Ovary (tissue), 9 donors: ENCODE results near the gene NHP2. TPM values are rescaled to one million over a fixed set of nuclear protein-coding genes. Genes with fewer than 3 reads are reported as not detected.
A peak's percentile ranks its signal among the peaks of the same experiment; 100 is the strongest.

Source experiments
- DNase-seq, 5 donors: peaks; one replicate each; pipeline ENCODE4 v3.0.0-alpha.2; 2019 to 2020
- H3K27ac ChIP-seq, 2 donors: fragments of 200-600 bp; one replicate each; pipeline versions ENCODE4 v1.5.1 to v1.8.0; 2019 to 2022
- H3K27me3 ChIP-seq: fragments of 200-600 bp; one replicate; pipeline ENCODE4 v1.8.0; 2022
- H3K36me3 ChIP-seq: fragments of 200-600 bp; sonication (generic); one replicate; pipeline ENCODE4 v1.5.1; 2019
- H3K4me1 ChIP-seq: one replicate; pipeline ENCODE4 v1.8.1; 2013; ENCODE audit warnings: mild to moderate bottlenecking, moderate library complexity; ENCODE audit not compliant: insufficient read depth
- H3K4me3 ChIP-seq: fragments of 200-600 bp; sonication (generic); one replicate; pipeline ENCODE4 v1.5.1; 2017
- H3K9me3 ChIP-seq, 2 donors: fragments of 200-600 bp in 1 of 2; sonication (generic) in 1 of 2; one replicate each; pipeline versions ENCODE4 v1.5.1 to v1.8.1; 2013 to 2019; ENCODE audit warnings: mild to moderate bottlenecking in 1 of 2, moderate library complexity in 1 of 2
- EP300 ChIP-seq: sonication (generic); formaldehyde crosslinking; IDR thresholded peaks from one replicate; pipeline ENCODE4 v1.6.1; 2017; ENCODE audit warnings: antibody characterized with exemption
- POLR2A ChIP-seq: fragments of 450-650 bp; IDR thresholded peaks from one replicate; pipeline ENCODE4 v1.6.1; 2017; ENCODE audit warnings: antibody characterized with exemption, mild to moderate bottlenecking, moderate library complexity
- WGBS, 3 donors: extraction: QIAGEN DNeasy Blood & Tissue Kit in 1 of 3; methylation state at CpG; one replicate each; pipeline versions ENCODE4 v1.1.5 to v1.1.7; 2013 to 2017; 5-methylcytosine and 5-hydroxymethylcytosine counted together
- intact Hi-C, 4 donors: fragments of 100-400 bp; cut with DNase I; formaldehyde crosslinking; loops; one replicate each; pipeline versions ENCODE4 v1.11.0 to v1.15.1; 2022 to 2023
- polyA plus RNA-seq, 2 donors: library from polyadenylated mRNA; stranded (reverse); fragments of 200-250 nt in 1 of 2; fragments of 350-450 nt in 1 of 2; fragmentation: Illumina TruSeq in 1 of 2; extraction: RNeasy Lipid Tissue Mini Kit (QIAGEN cat#74804) in 1 of 2; gene quantifications; one replicate each; pipeline ENCODE4 v1.2.3, GENCODE V29; 2013 to 2014
- total RNA-seq, 7 donors: library from RNA; depleted of rRNA in 2 of 7; stranded (reverse); fragments of >200 nt in 2 of 7; fragmentation: NEBNext Ultra II Directional in 3 of 7; extraction: Animal tissue kit (Norgen Biotek cat#: 25700) in 3 of 7; gene quantifications; one replicate each; pipeline versions ENCODE4 v1.1.0 to v1.2.4, GENCODE V29; 2016 to 2023
- TF ChIP-seq, protein P1 (sequence below), 3 donors: fragments of 450-650 bp in 2 of 3; fragments of 200-600 bp in 1 of 3; IDR thresholded peaks; one replicate each; pipeline versions ENCODE4 v1.5.1 to v1.8.0; 2016 to 2022; ENCODE audit warnings: antibody characterized with exemption in 3 of 3, mild to moderate bottlenecking in 1 of 3
- donor health status: DM: no; HTN: no; CAD: no; lungs with moderate emphysema.
- donor health status: DM: no; HTN: no; CAD: no.
- donor health status: Bipolar disorder and iron deficiency.
- donor health status: DM: yes; HTN: yes; CAD: no.
- donor health status: DM: no; HTN: no; CAD: no.
- donor health status: DM: yes; HTN: yes; CAD: no.

Gene NHP2
- total and polyA plus RNA-seq, 9 donors, result 50.1 to 174 (median 115) TPM

DNA sequence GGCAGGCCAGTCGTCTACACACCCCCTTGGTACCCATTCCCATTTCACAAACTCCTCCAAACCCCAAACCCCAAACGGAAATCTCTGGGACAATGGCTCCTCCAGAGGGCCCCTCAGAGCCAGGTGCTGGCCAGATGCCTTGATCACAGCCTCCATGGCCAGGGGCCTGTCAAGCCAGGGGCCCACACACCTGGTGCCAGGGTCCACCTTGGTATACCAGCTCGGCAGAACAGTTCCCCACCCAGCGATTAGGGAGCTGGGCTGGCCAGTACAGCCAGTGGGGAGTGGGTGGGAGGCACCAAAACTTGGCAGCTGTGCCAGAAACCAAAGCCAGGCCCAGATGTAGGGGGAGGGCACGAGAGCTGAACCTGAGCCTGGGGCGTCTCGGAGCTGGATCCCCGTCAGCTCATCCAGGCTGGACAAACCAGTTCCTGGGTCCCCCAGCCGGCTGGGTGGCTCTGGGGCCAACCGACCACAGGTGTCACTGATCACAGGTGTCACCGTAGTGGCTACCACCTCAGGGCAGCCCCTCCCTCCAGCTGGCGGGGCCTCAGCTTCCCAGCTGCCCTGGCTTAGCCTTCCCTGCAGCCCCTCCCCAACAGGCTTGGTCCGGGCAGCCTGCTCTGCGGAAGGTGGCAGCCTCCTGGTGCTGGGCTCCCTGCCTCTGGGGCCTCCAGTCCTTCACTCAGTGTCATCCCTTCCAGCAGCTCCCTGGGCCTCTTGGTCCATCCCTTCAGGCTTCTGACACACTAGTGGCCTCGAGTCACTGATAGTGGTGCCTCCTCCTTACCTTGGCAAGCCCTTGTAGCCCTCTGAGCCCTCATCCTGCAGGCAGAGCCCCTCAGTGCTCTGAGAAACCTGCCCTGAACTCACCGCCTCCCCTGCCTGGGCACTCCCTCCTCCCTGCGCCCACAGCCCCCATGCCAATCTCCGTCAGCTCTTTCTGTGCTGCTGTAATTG, 29.4 kb downstream of the NHP2 start:
- Histone ChIP-seq H3K4me3 (no peak overlapping the region), H3K36me3 (no peaks in the 10 kb centered on the region), H3K4me1 (peaks cover 2% of the 10 kb centered on the region), H3K27ac (no peak overlapping the region), H3K9me3 (no peaks in the 10 kb centered on the region), H3K27me3 (no peaks in the 10 kb centered on the region)
- TF ChIP-seq, protein P1, sequence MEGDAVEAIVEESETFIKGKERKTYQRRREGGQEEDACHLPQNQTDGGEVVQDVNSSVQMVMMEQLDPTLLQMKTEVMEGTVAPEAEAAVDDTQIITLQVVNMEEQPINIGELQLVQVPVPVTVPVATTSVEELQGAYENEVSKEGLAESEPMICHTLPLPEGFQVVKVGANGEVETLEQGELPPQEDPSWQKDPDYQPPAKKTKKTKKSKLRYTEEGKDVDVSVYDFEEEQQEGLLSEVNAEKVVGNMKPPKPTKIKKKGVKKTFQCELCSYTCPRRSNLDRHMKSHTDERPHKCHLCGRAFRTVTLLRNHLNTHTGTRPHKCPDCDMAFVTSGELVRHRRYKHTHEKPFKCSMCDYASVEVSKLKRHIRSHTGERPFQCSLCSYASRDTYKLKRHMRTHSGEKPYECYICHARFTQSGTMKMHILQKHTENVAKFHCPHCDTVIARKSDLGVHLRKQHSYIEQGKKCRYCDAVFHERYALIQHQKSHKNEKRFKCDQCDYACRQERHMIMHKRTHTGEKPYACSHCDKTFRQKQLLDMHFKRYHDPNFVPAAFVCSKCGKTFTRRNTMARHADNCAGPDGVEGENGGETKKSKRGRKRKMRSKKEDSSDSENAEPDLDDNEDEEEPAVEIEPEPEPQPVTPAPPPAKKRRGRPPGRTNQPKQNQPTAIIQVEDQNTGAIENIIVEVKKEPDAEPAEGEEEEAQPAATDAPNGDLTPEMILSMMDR (IDR thresholded peaks at IDR 0.05), result no peak
- TF ChIP-seq EP300 (no peak), POLR2A (no peak)
- 67 to 77% (median 74%) methylated on average over 16 to 18 of the region's 18 CpGs for WGBS, 3 donors
- intact Hi-C loops, result no loop called here
- no peak for DNase-seq

DNA sequence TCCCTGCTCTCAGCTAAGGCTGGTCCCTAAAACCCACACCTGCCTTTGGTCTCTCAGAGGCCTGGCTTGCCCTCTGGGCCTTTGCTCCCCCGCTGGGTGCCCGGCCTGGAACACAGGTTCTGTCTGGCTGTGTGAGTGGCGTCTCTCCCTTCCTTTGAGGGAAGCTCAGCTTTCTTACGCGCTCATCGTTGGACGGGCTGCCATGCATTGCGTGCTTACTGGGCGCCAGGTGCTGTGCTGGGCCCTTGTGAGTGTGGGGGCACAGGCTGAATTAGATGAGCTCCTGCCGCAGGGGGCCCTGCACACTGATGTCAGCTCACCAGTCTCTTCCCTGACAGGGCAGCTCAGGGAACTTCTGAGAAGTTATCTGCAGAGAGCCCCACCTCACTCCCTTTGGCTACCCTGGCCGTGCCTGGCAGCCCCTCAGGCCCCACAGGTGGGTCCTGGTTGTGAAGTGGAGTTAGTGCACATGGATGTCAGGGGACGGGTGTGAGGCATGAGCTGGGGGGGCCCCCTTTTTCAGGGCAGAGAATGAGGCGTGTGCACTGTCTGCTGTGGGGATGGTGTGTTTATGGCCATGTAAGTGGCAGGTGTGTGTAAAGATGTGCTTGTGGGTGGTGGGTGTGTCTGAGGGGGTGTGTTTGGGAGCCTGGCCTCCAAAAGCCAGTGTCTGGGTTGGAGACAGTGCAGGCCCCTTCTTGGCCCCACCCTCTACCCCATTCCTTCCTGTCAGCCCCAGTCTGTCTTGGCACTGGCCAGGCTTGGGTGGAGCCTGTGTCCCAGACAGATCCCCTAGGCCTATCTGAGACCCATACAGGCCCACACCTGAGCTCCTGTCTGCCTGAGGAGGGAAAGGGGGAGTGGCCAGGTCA, 30.4 kb downstream of the NHP2 start:
- Histone ChIP-seq H3K4me3 (no peak overlapping the region), H3K9me3 (no peaks in the 10 kb centered on the region), H3K4me1 (peaks cover 2% of the 10 kb centered on the region), H3K27me3 (no peaks in the 10 kb centered on the region), H3K27ac (no peak overlapping the region), H3K36me3 (no peaks in the 10 kb centered on the region)
- TF ChIP-seq POLR2A (no peak), EP300 (no peak)
- intact Hi-C loops, result no loop called here
- no peak for DNase-seq
- WGBS, 3 donors, result 89 to 96% (median 93%) methylated on average over 13 of the region's 13 CpGs

DNA sequence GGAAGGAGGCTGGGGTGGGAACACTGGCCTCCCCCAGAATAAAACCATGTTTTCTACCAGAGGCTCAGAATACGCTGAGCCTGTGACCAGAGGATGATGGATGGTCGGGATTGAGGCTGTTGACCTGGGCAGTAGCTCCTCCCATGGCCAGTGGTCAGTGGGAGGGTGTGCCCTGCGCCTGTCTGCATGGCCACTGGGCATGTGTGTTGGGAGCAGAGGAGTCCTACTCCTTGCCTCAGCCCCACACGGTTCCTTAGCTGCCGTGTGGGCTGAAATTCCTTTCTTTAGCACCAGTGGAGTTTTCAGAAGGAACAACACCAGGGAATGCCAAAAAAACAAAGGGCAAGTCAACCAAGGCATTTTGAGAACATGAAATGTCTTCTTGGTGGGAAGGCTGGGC, 31.3 kb downstream of the NHP2 start:
- no peaks in the 10 kb centered on the region for H3K9me3 ChIP-seq
- no peaks in the 10 kb centered on the region for H3K36me3 ChIP-seq
- 54 to 69% (median 59%) methylated on average over 5 of the region's 5 CpGs for WGBS, 3 donors
- no peak for DNase-seq
- no peaks in the 10 kb centered on the region for H3K27me3 ChIP-seq
- H3K4me3 ChIP-seq, result no peak overlapping the region
- TF ChIP-seq POLR2A (no peak), EP300 (no peak)
- TF ChIP-seq, protein P1 (IDR thresholded peaks at IDR 0.05), result no peak
- H3K4me1 ChIP-seq, result peaks cover 2% of the 10 kb centered on the region
- no peak overlapping the region for H3K27ac ChIP-seq
- intact Hi-C loops, result no loop called here

DNA sequence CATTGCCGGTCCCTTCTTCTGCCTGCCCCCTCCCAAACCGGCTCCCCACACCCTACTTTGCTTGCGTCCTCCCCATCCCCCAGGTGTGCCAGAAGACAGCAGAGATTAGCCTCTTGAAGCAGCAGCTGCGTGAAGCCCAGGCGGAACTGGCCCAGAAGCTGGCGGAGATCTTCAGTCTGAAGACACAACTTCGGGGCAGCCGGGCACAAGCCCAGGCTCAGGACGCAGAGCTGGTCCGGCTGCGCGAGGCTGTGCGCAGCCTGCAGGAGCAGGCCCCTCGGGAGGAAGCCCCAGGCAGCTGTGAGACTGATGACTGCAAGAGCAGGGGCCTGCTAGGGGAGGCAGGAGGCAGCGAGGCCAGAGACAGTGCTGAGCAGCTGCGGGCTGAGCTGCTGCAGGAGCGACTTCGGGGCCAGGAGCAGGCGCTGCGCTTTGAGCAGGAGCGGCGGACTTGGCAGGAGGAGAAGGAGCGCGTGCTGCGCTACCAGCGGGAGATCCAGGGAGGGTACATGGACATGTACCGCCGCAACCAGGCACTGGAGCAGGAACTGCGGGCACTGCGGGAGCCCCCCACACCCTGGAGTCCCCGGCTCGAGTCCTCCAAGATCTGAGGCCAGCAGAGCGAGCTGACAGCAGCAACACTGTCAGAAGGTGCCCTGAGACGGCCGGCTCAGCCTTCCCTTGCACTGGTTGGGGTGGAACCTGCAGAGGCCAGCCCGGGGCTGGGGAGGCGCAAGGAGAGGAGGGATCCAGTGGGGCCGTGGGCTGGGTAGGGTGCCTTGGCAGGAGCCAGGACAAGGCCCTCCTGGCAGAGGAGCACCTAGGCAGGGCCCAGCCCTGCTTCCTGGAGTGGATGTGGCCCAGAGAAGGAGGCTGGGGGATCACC, 32.1 kb downstream of the NHP2 start:
- 16 to 47% (median 22%) methylated on average over 37 to 38 of the region's 38 CpGs for WGBS, 3 donors
- Histone ChIP-seq H3K27me3 (no peaks in the 10 kb centered on the region), H3K4me3 (peak overlapping the region; percentile 16), H3K9me3 (no peaks in the 10 kb centered on the region), H3K36me3 (no peaks in the 10 kb centered on the region), H3K27ac (no peak overlapping the region), H3K4me1 (peaks cover 2% of the 10 kb centered on the region)
- intact Hi-C loops, result no loop called here
- peak in 3 of 5 donors; percentile 20 to 57 (median 42) for DNase-seq
- TF ChIP-seq, protein P1 (IDR thresholded peaks at IDR 0.05), result no peak
- TF ChIP-seq EP300, result no peak
- TF ChIP-seq POLR2A, result no peak
